IMR-90 (cell line): ENCODE results near the gene PRAMEF13. TPM values are rescaled to one million over a fixed set of nuclear protein-coding genes. Genes with fewer than 3 reads are reported as not detected.
"Not testable (repeated sequence)": the region's sequence is repeated elsewhere in the genome, so short reads cannot be mapped to it uniquely, and the experiment has no call there.

Experiments
- ATAC-seq: fragments of 200-7000 bp; cut with Tn5 transposase; 2 replicates; pipeline ENCODE4 v1.9.1; 2020; ENCODE audit warnings: low read depth, mild to moderate bottlenecking, moderate library complexity
- BruUV-seq: library from RNA; stranded (reverse); fragments of 400-500 nt; replicated peaks from 2 replicates; lab custom pipeline; 2021; lab: Mats Ljungman, UMichigan
- CTCF ChIA-PET: fragments of 300-600 bp; formaldehyde crosslinking; extraction: SDS; loops from one replicate; lab custom pipeline; 2021; ENCODE audit warnings: antibody characterized with exemption; lab: Yijun Ruan, JAX
- POLR2A ChIA-PET: fragments of 300-600 bp; sonication (Branson Sonifier 250); formaldehyde crosslinking; loops from one replicate; lab custom pipeline; 2022; ENCODE audit warnings: antibody characterized with exemption; ENCODE audit not compliant: unreplicated experiment; lab: Charles Lee
- DNase-seq: peaks from one replicate; pipeline ENCODE4 v3.0.0; 2013
- H2AFZ ChIP-seq: replicated peaks from 2 replicates; pipeline ENCODE3; 2013; ENCODE audit warnings: low read length, mild to moderate bottlenecking; ENCODE audit not compliant: poor library complexity
- H2AK5ac ChIP-seq: 2 replicates; pipeline ENCODE4 v1.6.1; 2013; ENCODE audit warnings: low read depth, low read length, inconsistent platforms
- H2AK9ac ChIP-seq: replicated peaks from 2 replicates; pipeline ENCODE3; 2013; ENCODE audit warnings: mild to moderate bottlenecking, low read depth, low read length, moderate library complexity; ENCODE audit not compliant: poor library complexity
- H2BK120ac ChIP-seq: 2 replicates; pipeline ENCODE4 v1.6.1; 2013; ENCODE audit warnings: low read depth, low read length, inconsistent platforms
- H2BK15ac ChIP-seq: 3 replicates; pipeline ENCODE4 v1.6.1; 2013; ENCODE audit warnings: low read depth, low read length, inconsistent platforms
- H2BK20ac ChIP-seq: 2 replicates; pipeline ENCODE4 v1.6.1; 2013; ENCODE audit warnings: low read depth, mild to moderate bottlenecking, inconsistent platforms, low read length, moderate library complexity
- H2BK5ac ChIP-seq: 2 replicates; pipeline ENCODE4 v1.6.1; 2013; ENCODE audit warnings: mild to moderate bottlenecking, low read depth, low read length, inconsistent platforms; ENCODE audit not compliant: poor library complexity, severe bottlenecking
- H3K14ac ChIP-seq: replicated peaks from 2 replicates; pipeline ENCODE4 v1.6.1; 2013; ENCODE audit warnings: low read depth, low read length, inconsistent platforms
- H3K18ac ChIP-seq: 2 replicates; pipeline ENCODE4 v1.6.1; 2013; ENCODE audit warnings: low read depth, low read length, control low read depth
- H3K23ac ChIP-seq: 2 replicates; pipeline ENCODE4 v1.6.1; 2013; ENCODE audit warnings: low read depth, low read length, inconsistent platforms
- H3K27ac ChIP-seq: 2 replicates; pipeline ENCODE4 v1.5.1; 2013; ENCODE audit warnings: mild to moderate bottlenecking, control low read depth, low read length; ENCODE audit not compliant: insufficient read depth
- H3K27me3 ChIP-seq: 2 replicates; pipeline ENCODE4 v1.6.1; 2013; ENCODE audit warnings: low read length; ENCODE audit not compliant: control insufficient read depth, insufficient read depth
- H3K36me3 ChIP-seq: 2 replicates; pipeline ENCODE4 v1.6.1; 2013; ENCODE audit warnings: low read length, mixed read lengths; ENCODE audit not compliant: control insufficient read depth, insufficient read depth
- H3K4ac ChIP-seq: 2 replicates; pipeline ENCODE4 v1.6.1; 2013; ENCODE audit warnings: low read depth, low read length, inconsistent platforms
- H3K4me1 ChIP-seq: 2 replicates; pipeline ENCODE4 v1.6.1; 2013; ENCODE audit warnings: low read length, mixed read lengths; ENCODE audit not compliant: control insufficient read depth, insufficient read depth
- H3K4me2 ChIP-seq: 2 replicates; pipeline ENCODE4 v1.6.1; 2013; ENCODE audit warnings: low read depth, mild to moderate bottlenecking, control low read depth, low read length, moderate library complexity
- H3K4me3 ChIP-seq: 2 replicates; pipeline ENCODE4 v1.5.1; 2013; ENCODE audit warnings: low read depth, mild to moderate bottlenecking, control low read depth, low read length, moderate library complexity; ENCODE audit not compliant: insufficient read depth
- H3K56ac ChIP-seq: 2 replicates; pipeline ENCODE4 v1.6.1; 2013; ENCODE audit warnings: low read length, inconsistent platforms; ENCODE audit not compliant: insufficient read depth; ENCODE audit errors: extremely low read depth
- H3K79me1 ChIP-seq, 2 experiments: 2 replicates each; pipeline ENCODE4 v1.6.1; 2013; ENCODE audit warnings: low read length in 2 of 2, inconsistent platforms in 1 of 2, low read depth in 1 of 2
- H3K9ac ChIP-seq: 2 replicates; pipeline ENCODE4 v1.6.1; 2013; ENCODE audit warnings: low read depth, low read length, control low read depth
- H3K9me1 ChIP-seq: 2 replicates; pipeline ENCODE4 v1.6.1; 2013; ENCODE audit warnings: low read length, inconsistent platforms; ENCODE audit not compliant: insufficient read depth
- H3K9me3 ChIP-seq: 2 replicates; pipeline ENCODE4 v1.6.1; 2013; ENCODE audit warnings: low read length; ENCODE audit not compliant: control insufficient read depth, insufficient read depth
- H4K20me1 ChIP-seq: 2 replicates; pipeline ENCODE4 v1.6.1; 2013; ENCODE audit warnings: low read length, inconsistent platforms; ENCODE audit not compliant: insufficient read depth
- H4K5ac ChIP-seq: 2 replicates; pipeline ENCODE4 v1.6.1; 2013; ENCODE audit warnings: mild to moderate bottlenecking, low read depth, low read length, control low read depth
- H4K8ac ChIP-seq, 2 experiments: 2 replicates each; pipeline ENCODE4 v1.6.1; 2013; ENCODE audit warnings: low read depth in 2 of 2, low read length in 2 of 2, control low read depth in 1 of 2, inconsistent platforms in 1 of 2
- H4K91ac ChIP-seq: 2 replicates; pipeline ENCODE4 v1.6.1; 2013; ENCODE audit warnings: low read depth, low read length, inconsistent platforms; ENCODE audit not compliant: insufficient read depth
- WGBS, 2 experiments: methylation state at CpG; one replicate each; pipeline versions ENCODE4 v1.1.5 to v1.1.7; 2013; ENCODE audit warnings: missing lambda C conversion rate in 2 of 2; ENCODE audit not compliant: insufficient read length in 1 of 2; ENCODE audit errors: extremely low coverage in 2 of 2; 5-methylcytosine and 5-hydroxymethylcytosine counted together
- dilution Hi-C: fragments of 300-500 bp; cut with HindIII; formaldehyde crosslinking; loops from one replicate; pipeline ENCODE4 v1.14.3; 2018; ENCODE audit warnings: low sequenced_read_pairs; ENCODE audit not compliant: unreplicated experiment
- in situ Hi-C: fragments of 300-500 bp; cut with MboI; formaldehyde crosslinking; loops from 3 replicates; pipeline ENCODE4 v1.14.3; 2019; ENCODE audit warnings: low sequenced_read_pairs, inconsistent platforms, mixed read lengths
- intact Hi-C: fragments of 100-400 bp; cut with micrococcal nuclease; formaldehyde crosslinking; loops from 2 replicates; pipeline ENCODE4 v1.10.0; 2022
- polyA plus RNA-seq, 3 experiments: library from polyadenylated mRNA; depleted of rRNA; stranded (reverse); fragments of >200 nt; gene quantifications; 2 replicates each; pipeline ENCODE4 v1.2.3, GENCODE V29; 2012; ENCODE audit warnings: low replicate concordance in 1 of 3
- total RNA-seq: library from RNA; depleted of rRNA; stranded (reverse); fragments of >200 nt; gene quantifications from 2 replicates; pipeline ENCODE4 v1.2.3, GENCODE V29; 2012

Gene PRAMEF13
- total and polyA plus RNA-seq, 2 of the 4 experiments (the other 2 are of a cell fraction): not detected

GRCh38 chr1:13171548-13171947 is 29.7 kb downstream of the PRAMEF13 start, which contains the start of gene PRAMEF9:
TSS of gene PRAMEF9 (plus strand) at chr1:13171848. CDS start at chr1:13175281, 3,433 bp downstream.
- H4K8ac ChIP-seq, H3K14ac ChIP-seq, H3K23ac ChIP-seq, H2BK15ac ChIP-seq, H4K20me1 ChIP-seq, H3K4me1 ChIP-seq, H3K9me3 ChIP-seq, H3K9ac ChIP-seq, H3K9me1 ChIP-seq, H2BK120ac ChIP-seq, in situ Hi-C loops, H2BK5ac ChIP-seq, H3K79me1 ChIP-seq, H2BK20ac ChIP-seq, intact Hi-C loops, H3K4me3 ChIP-seq, H3K27ac ChIP-seq, dilution Hi-C loops, H3K56ac ChIP-seq, H4K91ac ChIP-seq, POLR2A ChIA-PET, H3K27me3 ChIP-seq, H2AK9ac ChIP-seq, H4K5ac ChIP-seq, H2AFZ ChIP-seq, H3K18ac ChIP-seq, DNase-seq, CTCF ChIA-PET, H3K36me3 ChIP-seq, BruUV-seq, H3K4me2 ChIP-seq, H2AK5ac ChIP-seq, ATAC-seq, H3K4ac ChIP-seq: not testable (repeated sequence)
- WGBS, 2 experiments: no CpG with 5 or more reads among the region's 2 CpGs

- H3K4ac ChIP-seq, H2BK15ac ChIP-seq, in situ Hi-C loops, dilution Hi-C loops, H2AK9ac ChIP-seq, H3K4me1 ChIP-seq, CTCF ChIA-PET, H2BK120ac ChIP-seq, POLR2A ChIA-PET, H3K4me3 ChIP-seq, H4K8ac ChIP-seq, H3K18ac ChIP-seq, H3K9ac ChIP-seq, H2AFZ ChIP-seq, H4K91ac ChIP-seq, BruUV-seq, H4K20me1 ChIP-seq, H3K14ac ChIP-seq, ATAC-seq, H4K5ac ChIP-seq, intact Hi-C loops, H2BK5ac ChIP-seq, H3K4me2 ChIP-seq, H2BK20ac ChIP-seq, H3K9me1 ChIP-seq, H3K56ac ChIP-seq, H3K79me1 ChIP-seq, H3K36me3 ChIP-seq, H3K9me3 ChIP-seq, H3K27ac ChIP-seq, H3K27me3 ChIP-seq, H3K23ac ChIP-seq, DNase-seq, H2AK5ac ChIP-seq: not testable (repeated sequence)
- no CpG with 5 or more reads among the region's 8 CpGs for WGBS, 2 experiments
These were observed 35.7 kb downstream of the PRAMEF13 start, which contains the start of gene HNRNPCL4 for GRCh38 chr1:13165531-13165930. TSS of gene HNRNPCL4 (minus strand) at chr1:13165631. CDS start at chr1:13165467, 164 bp downstream.
